GM12801 (cell line): ENCODE results near the gene AGPAT2.

Experiments
- CTCF ChIP-seq: IDR thresholded peaks from one replicate; pipeline ENCODE4 v1.5.1; 2011; ENCODE audit warnings: control low read depth; ENCODE audit not compliant: insufficient read length; ENCODE audit errors: extremely low read depth

AGPAT2 gene

GRCh38 chr9:136695955-136696354 is 8.7 kb upstream of the AGPAT2 start:
- no peak for TF ChIP-seq CTCF

GRCh38 chr9:136695435-136695895 is 8.2 kb upstream of the AGPAT2 start:
- no peak for TF ChIP-seq CTCF

- TF ChIP-seq CTCF, result no peak
These were observed 7.6 kb upstream of the AGPAT2 start for GRCh38 chr9:136694872-136695247.

GRCh38 chr9:136694163-136694871 is 7.1 kb upstream of the AGPAT2 start:
- no peak for TF ChIP-seq CTCF

- no peak for TF ChIP-seq CTCF
These were observed 6.4 kb upstream of the AGPAT2 start for GRCh38 chr9:136693490-136694162.

- TF ChIP-seq CTCF, result no peak
These were observed 5.9 kb upstream of the AGPAT2 start for GRCh38 chr9:136693135-136693489.

GRCh38 chr9:136692185-136693134 is 5.2 kb upstream of the AGPAT2 start:
- no peak for TF ChIP-seq CTCF
